Measurements from ENCODE around the gene SLC27A3.

SLC27A3 gene

GRCh38 chr1:153783233-153784190, 8.3 kb downstream of the SLC27A3 start:
- peaks cover 16% of the 10 kb centered on the region for H3K4me1 ChIP-seq (ENCODE audit: control insufficient read depth, low read length)
- H3K4me2 ChIP-seq (ENCODE audit: low read length), result peak overlapping the region; percentile 66
- no peaks in the 10 kb centered on the region for H3K36me3 ChIP-seq (ENCODE audit: control insufficient read depth, low read length)
- H3K4me3 ChIP-seq (ENCODE audit: low read length), result peak overlapping the region; percentile 74
- H3F3A ChIP-seq (ENCODE audit: control insufficient read depth, insufficient read depth), result peaks cover 7% of the 10 kb centered on the region; the same call in 1 of the 2 replicates
- peak overlapping the region; percentile 53 for H3K27ac ChIP-seq (ENCODE audit: low read depth, low read length)
- peaks cover 6% of the 10 kb centered on the region for H3K9me3 ChIP-seq (ENCODE audit: control insufficient read depth, insufficient read depth, low read length)
- peaks cover 15% of the 10 kb centered on the region for H3K27me3 ChIP-seq (ENCODE audit: control insufficient read depth, low read length)
- no peaks in the 10 kb centered on the region for H3K79me2 ChIP-seq (ENCODE audit: control insufficient read depth, low read length)
- no peaks in the 10 kb centered on the region for H3K9me2 ChIP-seq (replicated peaks; ENCODE audit: control insufficient read depth, low read length)
- H4K20me1 ChIP-seq (ENCODE audit: control insufficient read depth, insufficient read depth, low read depth, low read length), result no peaks in the 10 kb centered on the region
- no peak for TF ChIP-seq CTCF (IDR thresholded peaks at IDR 0.05; ENCODE audit: low read depth, low read length, poor library complexity, severe bottlenecking)
- no peak for TF ChIP-seq EZH2phosphoT487 (IDR thresholded peaks at IDR 0.05; ENCODE audit: borderline replicate concordance, low read length)

GRCh38 chr1:153786038-153786790, 11.0 kb downstream of the SLC27A3 start:
- Histone ChIP-seq H3K27ac (ENCODE audit: low read depth, low read length) (no peak overlapping the region), H3K27me3 (ENCODE audit: control insufficient read depth, low read length) (peaks cover 32% of the 10 kb centered on the region), H3K36me3 (ENCODE audit: control insufficient read depth, low read length) (no peaks in the 10 kb centered on the region), H3K4me3 (ENCODE audit: low read length) (no peak overlapping the region), H4K20me1 (ENCODE audit: control insufficient read depth, insufficient read depth, low read depth, low read length) (no peaks in the 10 kb centered on the region), H3K9me2 (replicated peaks; ENCODE audit: control insufficient read depth, low read length) (no peaks in the 10 kb centered on the region), H3K9me3 (ENCODE audit: control insufficient read depth, insufficient read depth, low read length) (peaks cover 6% of the 10 kb centered on the region), H3F3A (ENCODE audit: control insufficient read depth, insufficient read depth) (peaks cover 15% of the 10 kb centered on the region), H3K4me2 (ENCODE audit: low read length) (no peak overlapping the region), H3K79me2 (ENCODE audit: control insufficient read depth, low read length) (no peaks in the 10 kb centered on the region), H3K4me1 (ENCODE audit: control insufficient read depth, low read length) (peaks cover 39% of the 10 kb centered on the region)
- no peak for TF ChIP-seq CTCF (IDR thresholded peaks at IDR 0.05; ENCODE audit: low read depth, low read length, poor library complexity, severe bottlenecking)
- no peak for TF ChIP-seq EZH2phosphoT487 (IDR thresholded peaks at IDR 0.05; ENCODE audit: borderline replicate concordance, low read length)

GRCh38 chr1:153789478-153790034, 14.3 kb downstream of the SLC27A3 start:
- peak overlapping the region; percentile 59 for H3K4me2 ChIP-seq (ENCODE audit: low read length)

More at GRCh38 chr1:153789478-153790034, 14.3 kb downstream of the SLC27A3 start:
- peaks cover 15% of the 10 kb centered on the region for H3F3A ChIP-seq (ENCODE audit: control insufficient read depth, insufficient read depth)
- peaks cover 32% of the 10 kb centered on the region for H3K27me3 ChIP-seq (ENCODE audit: control insufficient read depth, low read length)
- H3K27ac ChIP-seq (ENCODE audit: low read depth, low read length), result no peak overlapping the region
- TF ChIP-seq CTCF (IDR thresholded peaks at IDR 0.05; ENCODE audit: low read depth, low read length, poor library complexity, severe bottlenecking), result no peak
- TF ChIP-seq EZH2phosphoT487 (IDR thresholded peaks at IDR 0.05; ENCODE audit: borderline replicate concordance, low read length), result peak; percentile 67; the same call in 1 of the 2 replicates
- no peaks in the 10 kb centered on the region for H3K36me3 ChIP-seq (ENCODE audit: control insufficient read depth, low read length)
- H3K4me3 ChIP-seq (ENCODE audit: low read length), result peak overlapping the region; percentile 9
- no peaks in the 10 kb centered on the region for H4K20me1 ChIP-seq (ENCODE audit: control insufficient read depth, insufficient read depth, low read depth, low read length)
- H3K9me3 ChIP-seq (ENCODE audit: control insufficient read depth, insufficient read depth, low read length), result peaks cover 6% of the 10 kb centered on the region
- H3K79me2 ChIP-seq (ENCODE audit: control insufficient read depth, low read length), result no peaks in the 10 kb centered on the region
- peaks cover 34% of the 10 kb centered on the region for H3K4me1 ChIP-seq (ENCODE audit: control insufficient read depth, low read length)
- H3K9me2 ChIP-seq (replicated peaks; ENCODE audit: control insufficient read depth, low read length), result no peaks in the 10 kb centered on the region
